Osteocyte (in vitro differentiated cells): ENCODE data around the gene RAB8A. TPM values are rescaled to one million over a fixed set of nuclear protein-coding genes. Genes with fewer than 3 reads are reported as not detected.

Source experiments
- DNase-seq: peaks from one replicate; pipeline ENCODE4 v3.0.0; 2021; ENCODE audit warnings: mixed read lengths; ENCODE audit not compliant: unreplicated experiment; ENCODE audit errors: extremely low spot score
- H3K27ac Mint-ChIP-seq: one replicate; pipeline ENCODE4 v1.8.0; 2021; ENCODE audit warnings: mild to moderate bottlenecking, mixed read lengths; ENCODE audit not compliant: unreplicated experiment
- H3K27me3 Mint-ChIP-seq: one replicate; pipeline ENCODE4 v1.8.0; 2021; ENCODE audit warnings: mixed read lengths; ENCODE audit not compliant: unreplicated experiment
- H3K36me3 Mint-ChIP-seq: one replicate; pipeline ENCODE4 v1.8.0; 2021; ENCODE audit warnings: mixed read lengths; ENCODE audit not compliant: unreplicated experiment
- H3K4me1 Mint-ChIP-seq: one replicate; pipeline ENCODE4 v1.8.0; 2021; ENCODE audit warnings: mixed read lengths; ENCODE audit not compliant: unreplicated experiment
- H3K4me3 Mint-ChIP-seq: one replicate; pipeline ENCODE4 v1.8.0; 2021; ENCODE audit warnings: mild to moderate bottlenecking, moderate library complexity, mixed read lengths; ENCODE audit not compliant: unreplicated experiment
- H3K9me3 Mint-ChIP-seq: one replicate; pipeline ENCODE4 v1.8.0; 2021; ENCODE audit warnings: mixed read lengths; ENCODE audit not compliant: unreplicated experiment
- total RNA-seq: library from RNA; stranded (reverse); gene quantifications from 2 replicates; pipeline ENCODE4 v1.2.1, GENCODE V29; 2021
- TF ChIP-seq, protein P1 (sequence below): fragments of 200-600 bp; sonication (generic); IDR thresholded peaks from 2 replicates; pipeline ENCODE4 v1.5.0; 2021; ENCODE audit warnings: antibody characterized with exemption, mild to moderate bottlenecking, moderate library complexity

The RAB8A gene
- total RNA-seq, 1 donor from 2014 or later: 61.1 TPM

DNA sequence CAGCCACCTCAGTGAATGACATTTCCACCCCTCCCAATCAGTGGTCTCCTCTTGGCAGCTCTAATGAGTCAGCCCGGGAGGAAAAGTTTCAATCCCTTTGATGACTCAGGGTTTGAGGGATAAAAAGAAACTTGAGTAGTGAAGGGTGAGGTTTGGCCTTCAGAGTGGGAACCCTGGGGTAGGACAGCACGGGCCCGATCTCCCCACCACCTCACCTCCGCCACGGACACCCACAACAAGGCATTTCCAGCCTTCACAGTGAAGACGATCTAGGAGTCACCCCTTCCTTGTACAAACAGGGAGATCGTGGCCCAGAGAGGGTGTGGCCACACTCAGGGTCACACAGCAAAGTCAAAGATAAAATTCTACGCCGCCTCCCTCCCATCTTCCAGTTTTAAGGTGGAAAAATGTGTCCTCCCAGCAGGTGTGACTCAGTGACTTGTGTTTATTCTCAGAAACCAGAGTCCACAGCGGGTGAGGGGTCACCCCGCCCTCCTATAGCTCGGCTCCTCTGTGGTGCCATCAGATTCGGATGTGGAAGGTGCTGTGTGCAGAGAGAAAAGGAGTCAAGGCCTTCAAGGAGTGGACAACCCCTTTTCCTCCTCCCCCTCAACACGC is 49.4 kb downstream of the RAB8A start:
- no peaks in the 10 kb centered on the region for H3K36me3 Mint-ChIP-seq
- H3K4me1 Mint-ChIP-seq: peaks cover 15% of the 10 kb centered on the region
- TF ChIP-seq, protein P1, sequence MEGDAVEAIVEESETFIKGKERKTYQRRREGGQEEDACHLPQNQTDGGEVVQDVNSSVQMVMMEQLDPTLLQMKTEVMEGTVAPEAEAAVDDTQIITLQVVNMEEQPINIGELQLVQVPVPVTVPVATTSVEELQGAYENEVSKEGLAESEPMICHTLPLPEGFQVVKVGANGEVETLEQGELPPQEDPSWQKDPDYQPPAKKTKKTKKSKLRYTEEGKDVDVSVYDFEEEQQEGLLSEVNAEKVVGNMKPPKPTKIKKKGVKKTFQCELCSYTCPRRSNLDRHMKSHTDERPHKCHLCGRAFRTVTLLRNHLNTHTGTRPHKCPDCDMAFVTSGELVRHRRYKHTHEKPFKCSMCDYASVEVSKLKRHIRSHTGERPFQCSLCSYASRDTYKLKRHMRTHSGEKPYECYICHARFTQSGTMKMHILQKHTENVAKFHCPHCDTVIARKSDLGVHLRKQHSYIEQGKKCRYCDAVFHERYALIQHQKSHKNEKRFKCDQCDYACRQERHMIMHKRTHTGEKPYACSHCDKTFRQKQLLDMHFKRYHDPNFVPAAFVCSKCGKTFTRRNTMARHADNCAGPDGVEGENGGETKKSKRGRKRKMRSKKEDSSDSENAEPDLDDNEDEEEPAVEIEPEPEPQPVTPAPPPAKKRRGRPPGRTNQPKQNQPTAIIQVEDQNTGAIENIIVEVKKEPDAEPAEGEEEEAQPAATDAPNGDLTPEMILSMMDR: no peak
- no peak overlapping the region for H3K4me3 Mint-ChIP-seq
- H3K27ac Mint-ChIP-seq: no peak overlapping the region
- no peak for DNase-seq
- H3K27me3 Mint-ChIP-seq: no peaks in the 10 kb centered on the region
- no peaks in the 10 kb centered on the region for H3K9me3 Mint-ChIP-seq

DNA sequence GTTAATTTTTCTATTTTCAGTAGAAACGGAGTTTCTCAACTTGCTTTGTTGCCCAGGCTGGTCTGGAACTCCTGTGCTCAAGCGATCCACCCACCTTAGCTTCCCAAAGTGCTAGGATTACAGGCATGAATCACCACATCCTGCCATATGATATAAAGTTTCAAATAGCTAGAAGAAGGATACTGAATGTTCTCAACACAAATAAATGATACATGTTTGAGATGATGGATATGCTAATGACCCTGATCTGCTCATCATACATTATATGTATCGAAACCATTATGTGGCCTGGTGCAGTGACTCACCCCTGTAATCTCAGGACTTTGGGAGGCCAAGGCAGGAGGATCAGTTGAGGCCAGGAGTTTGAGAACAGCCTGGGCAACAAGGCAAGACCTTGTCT is 50.2 kb downstream of the RAB8A start:
- Mint-ChIP-seq H3K36me3 (no peaks in the 10 kb centered on the region), H3K27me3 (no peaks in the 10 kb centered on the region), H3K4me1 (peaks cover 15% of the 10 kb centered on the region), H3K4me3 (no peak overlapping the region), H3K9me3 (no peaks in the 10 kb centered on the region), H3K27ac (peak overlapping the region; percentile 34)
- no peak for DNase-seq
- TF ChIP-seq, protein P1: no peak

DNA sequence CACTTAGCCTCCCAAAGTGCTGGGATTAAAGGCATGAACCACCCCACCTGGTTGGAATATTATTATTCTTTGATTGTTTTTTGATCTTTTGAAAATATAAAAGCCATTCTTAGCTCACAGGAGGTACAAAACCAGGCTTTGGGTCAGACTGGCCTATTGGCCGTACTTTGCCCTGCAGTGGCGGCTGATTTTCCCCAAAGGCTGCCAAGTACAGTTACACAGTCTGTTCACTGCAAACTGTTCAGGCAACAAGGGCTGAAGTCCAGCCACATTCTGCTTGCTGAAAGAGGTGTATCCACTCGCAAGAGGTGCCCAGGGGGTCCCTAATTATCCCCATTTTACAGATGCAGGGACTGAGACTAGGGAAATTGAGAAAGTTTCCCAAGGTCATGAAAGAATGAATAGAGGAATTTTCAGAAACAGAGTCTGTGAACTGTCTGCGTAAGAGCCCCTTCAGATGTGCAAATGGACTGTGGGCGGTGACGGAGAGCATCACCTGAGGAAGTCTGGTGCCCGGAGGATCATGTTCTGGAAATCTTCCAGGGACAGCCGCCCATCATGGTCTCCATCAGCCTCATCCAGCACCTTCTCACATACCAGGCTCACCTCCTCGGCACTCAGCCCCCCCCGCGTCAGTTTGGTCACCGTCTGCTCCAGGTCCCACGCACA is 52.7 kb downstream of the RAB8A start:
- Mint-ChIP-seq H3K4me3 (no peak overlapping the region), H3K9me3 (no peaks in the 10 kb centered on the region), H3K36me3 (no peaks in the 10 kb centered on the region), H3K4me1 (peaks cover 19% of the 10 kb centered on the region), H3K27me3 (no peaks in the 10 kb centered on the region), H3K27ac (no peak overlapping the region)
- TF ChIP-seq, protein P1: no peak
- DNase-seq: no peak

DNA sequence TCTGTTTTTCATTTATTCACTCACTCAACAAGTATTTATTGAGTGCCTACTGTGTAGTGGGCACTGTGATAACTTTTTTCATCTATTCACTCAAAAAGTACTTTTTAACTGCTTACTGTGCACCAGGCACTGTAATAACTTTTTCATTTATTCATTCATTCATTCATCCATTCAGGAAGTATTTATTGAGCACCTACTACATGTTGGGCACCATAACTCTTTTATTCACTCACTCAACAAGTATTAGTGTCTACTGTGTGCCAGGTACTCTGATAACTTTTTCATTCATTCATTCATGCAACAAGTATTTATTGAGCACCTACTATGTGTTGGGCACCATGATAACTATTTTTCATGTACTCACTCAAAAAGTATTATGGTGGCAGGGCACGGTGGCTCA is 54.7 kb downstream of the RAB8A start:
- Mint-ChIP-seq H3K9me3 (no peaks in the 10 kb centered on the region), H3K27me3 (no peaks in the 10 kb centered on the region), H3K4me1 (peaks cover 12% of the 10 kb centered on the region), H3K4me3 (no peak overlapping the region), H3K27ac (no peak overlapping the region), H3K36me3 (no peaks in the 10 kb centered on the region)
- TF ChIP-seq, protein P1: no peak
- DNase-seq: no peak

DNA sequence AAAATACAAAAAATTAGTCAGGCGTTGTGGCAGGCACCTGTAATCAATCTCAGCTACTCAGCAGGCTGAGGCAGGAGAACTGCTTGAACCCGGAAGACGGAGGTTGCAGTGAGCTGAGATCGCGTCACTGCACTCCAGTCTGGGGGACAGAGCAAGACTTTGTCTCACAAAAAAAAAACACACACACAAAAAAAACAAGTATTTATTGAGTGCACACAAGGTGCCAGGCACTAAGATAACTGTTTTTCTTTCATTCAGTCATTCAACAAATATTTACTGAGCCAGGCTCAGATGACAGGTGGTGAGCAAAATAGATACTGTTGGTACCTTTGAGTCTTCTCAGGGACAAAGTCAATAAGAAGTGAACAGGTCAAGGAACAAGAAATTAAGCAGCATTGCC is 55.4 kb downstream of the RAB8A start:
- DNase-seq: no peak
- TF ChIP-seq, protein P1: no peak
- H3K4me3 Mint-ChIP-seq: no peak overlapping the region
- H3K4me1 Mint-ChIP-seq: peaks cover 5% of the 10 kb centered on the region
- H3K9me3 Mint-ChIP-seq: no peaks in the 10 kb centered on the region
- no peak overlapping the region for H3K27ac Mint-ChIP-seq
- H3K36me3 Mint-ChIP-seq: no peaks in the 10 kb centered on the region
- H3K27me3 Mint-ChIP-seq: no peaks in the 10 kb centered on the region
